ENCODE measurements around the gene NISCH.

- TF ChIP-seq USF1 (IDR thresholded peaks at IDR 0.05) (no peak), EP300 (IDR thresholded peaks at IDR 0.05; ENCODE audit: borderline replicate concordance) (no peak), FOXM1 (IDR thresholded peaks at IDR 0.05; ENCODE audit: borderline replicate concordance, low read depth) (no peak), REST (IDR thresholded peaks at IDR 0.05; ENCODE audit: low read depth) (no peak), YY1 (IDR thresholded peaks at IDR 0.05; ENCODE audit: low read depth) (no peak), EGR1 (IDR thresholded peaks at IDR 0.05) (no peak), TAF1 (IDR thresholded peaks at IDR 0.05; ENCODE audit: low read depth) (no peak)
Observed at GRCh38 chr3:52529376-52530333, 74.3 kb downstream of the NISCH start.

All from Ishikawa (cell line).